RCC 7860 (cell line): ENCODE results near the gene CDC123.
"Not testable (repeated sequence)": the region's sequence is repeated elsewhere in the genome, so short reads cannot be mapped to it uniquely, and the experiment has no call there.

Experiments
- DNase-seq: peaks from one replicate; pipeline ENCODE4 v3.0.0-alpha.2; 2015; ENCODE audit warnings: low spot score
- FAIRE-seq: peaks from 2 replicates; lab custom pipeline; 2012; peaks lifted over from hg19 to GRCh38; lab: Jason Lieb, UNC

The CDC123 gene

DNA sequence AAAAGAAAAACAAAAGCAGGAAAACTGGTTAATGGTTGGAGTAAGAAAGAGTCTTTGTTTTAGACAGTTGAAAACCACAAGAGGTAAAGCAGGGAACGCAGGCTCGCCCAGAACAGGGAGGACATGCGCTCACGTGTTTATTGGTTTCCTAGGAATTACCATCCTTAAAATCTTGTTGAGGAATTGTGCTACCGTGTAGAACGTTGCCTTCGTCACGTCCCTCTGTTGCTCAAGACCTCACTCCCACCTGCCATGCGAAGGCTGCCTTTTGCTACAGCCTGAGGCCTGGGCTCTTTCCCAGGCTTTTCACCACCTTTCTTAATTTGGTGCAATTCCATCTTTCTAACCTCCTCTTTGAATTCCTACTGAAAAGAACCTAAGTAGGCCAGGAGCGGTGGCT is 91.8 kb downstream of the CDC123 start:
- no peak for FAIRE-seq

DNA sequence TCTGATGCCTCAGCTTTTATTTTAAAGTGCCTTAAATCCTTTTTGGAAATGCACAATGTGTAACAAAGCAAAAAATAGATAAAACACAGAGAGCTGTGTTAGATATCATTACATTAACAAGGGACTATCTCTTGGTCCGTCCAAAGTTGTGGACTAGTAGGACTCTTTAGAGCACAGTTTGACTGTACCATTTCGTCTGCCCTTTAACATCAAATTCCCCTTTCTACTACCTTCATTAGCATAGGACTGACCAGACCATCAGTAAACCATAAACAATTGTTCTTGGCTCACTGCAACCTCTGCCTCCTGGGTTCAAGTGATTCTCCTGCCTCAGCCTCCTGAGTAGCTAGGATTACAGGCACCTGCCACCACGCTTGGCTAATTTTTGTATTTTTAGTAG is 101.8 kb downstream of the CDC123 start:
- DNase-seq, FAIRE-seq: not testable (repeated sequence)

More for the DNA sequence above, 91.8 kb downstream of the CDC123 start:
- DNase-seq = no peak

GRCh38 chr10:12299222-12299965 is 103.4 kb downstream of the CDC123 start:
- FAIRE-seq (no peak), DNase-seq (no peak)
